A673 (cell line): ENCODE results near the gene DNAH3. TPM values are rescaled to one million over a fixed set of nuclear protein-coding genes. Genes with fewer than 3 reads are reported as not detected.

Experiments used
- BruUV-seq: library from RNA; stranded (reverse); fragments of 400-500 nt; replicated peaks from 2 replicates; lab custom pipeline; 2021; lab: Mats Ljungman, UMichigan
- CTCF ChIA-PET: fragments of 300-600 bp; sonication (Branson Sonifier 250); formaldehyde crosslinking; loops from one replicate; lab custom pipeline; 2022; ENCODE audit warnings: antibody characterized with exemption; lab: Charles Lee
- POLR2A ChIA-PET: fragments of 300-600 bp; sonication (Branson Sonifier 250); formaldehyde crosslinking; loops from one replicate; lab custom pipeline; 2022; ENCODE audit warnings: antibody characterized with exemption; ENCODE audit not compliant: low non-redundant PET; lab: Charles Lee
- DNase-seq: peaks from one replicate; pipeline ENCODE4 v3.0.0-alpha.2; 2015; ENCODE audit warnings: low spot score
- H3K27ac ChIP-seq: fragments of 200-600 bp; sonication (generic); 2 replicates; pipeline ENCODE4 v1.5.1; 2016; ENCODE audit warnings: mixed run types, low read depth, mild to moderate bottlenecking, mixed read lengths, antibody characterized with exemption, low read length; ENCODE audit not compliant: poor library complexity, severe bottlenecking
- H3K27me3 ChIP-seq: fragments of 200-600 bp; sonication (generic); replicated peaks from 2 replicates; pipeline ENCODE4 v1.6.1; 2017; ENCODE audit warnings: mixed run types, low read depth, mild to moderate bottlenecking, mixed read lengths, antibody characterized with exemption, low read length; ENCODE audit not compliant: insufficient read depth, poor library complexity
- H3K36me3 ChIP-seq: fragments of 200-600 bp; sonication (generic); 2 replicates; pipeline ENCODE4 v1.6.1; 2016; ENCODE audit warnings: mixed run types, mild to moderate bottlenecking, mixed read lengths, antibody characterized with exemption, low read length; ENCODE audit not compliant: insufficient read depth, poor library complexity, severe bottlenecking
- H3K4me1 ChIP-seq: fragments of 200-600 bp; sonication (generic); 2 replicates; pipeline ENCODE4 v1.6.1; 2017; ENCODE audit warnings: mixed run types, mild to moderate bottlenecking, mixed read lengths, antibody characterized with exemption, low read length; ENCODE audit not compliant: insufficient read depth, poor library complexity, severe bottlenecking
- H3K4me3 ChIP-seq: fragments of 200-600 bp; sonication (generic); 2 replicates; pipeline ENCODE4 v1.5.1; 2016; ENCODE audit warnings: low read depth, mixed run types, mild to moderate bottlenecking, mixed read lengths, low read length; ENCODE audit not compliant: poor library complexity, severe bottlenecking
- H3K9me3 ChIP-seq: fragments of 200-600 bp; sonication (generic); 2 replicates; pipeline ENCODE4 v1.6.1; 2016; ENCODE audit warnings: mixed run types, low read depth, mild to moderate bottlenecking, mixed read lengths, antibody characterized with exemption, low read length; ENCODE audit not compliant: poor library complexity, severe bottlenecking
- CTCF ChIP-seq: fragments of 300-800, 200-600 bp; sonication (generic); conservative IDR thresholded peaks from 2 replicates; pipeline ENCODE4 v1.5.1; 2017; ENCODE audit warnings: low read depth, mild to moderate bottlenecking, antibody characterized with exemption, low read length, moderate library complexity, mixed read lengths
- EZH2 ChIP-seq: fragments of 200-600 bp; sonication (generic); IDR thresholded peaks from 2 replicates; pipeline ENCODE4 v1.6.1; 2017; ENCODE audit warnings: borderline replicate concordance, low read depth, mild to moderate bottlenecking, mixed read lengths, antibody characterized with exemption, low read length; ENCODE audit not compliant: poor library complexity, severe bottlenecking
- intact Hi-C: fragments of 100-400 bp; cut with micrococcal nuclease; formaldehyde crosslinking; loops from one replicate; pipeline ENCODE4 v1.10.0; 2022; ENCODE audit not compliant: unreplicated experiment
- total RNA-seq: library from RNA; stranded (reverse); gene quantifications from 2 replicates; pipeline ENCODE4 v1.2.3, GENCODE V29; 2021

Gene DNAH3
- total RNA-seq, 1 experiment from 2014 or later = not detected

- Histone ChIP-seq H3K4me3 (no peak overlapping the region), H3K27ac (no peak overlapping the region), H3K9me3 (no peaks in the 10 kb centered on the region), H3K4me1 (peaks cover 7% of the 10 kb centered on the region), H3K27me3 (no peaks in the 10 kb centered on the region), H3K36me3 (no peaks in the 10 kb centered on the region)
- TF ChIP-seq EZH2 (no peak), CTCF (no peak)
- intact Hi-C loops = no loop called here
- BruUV-seq = no TSS peak
- ChIA-PET POLR2A (no interaction called here), CTCF (no interaction called here)
- no peak for DNase-seq
Measured at GRCh38 chr16:20905576-20905975, 245.1 kb downstream of the DNAH3 start.

- BruUV-seq = no TSS peak
- POLR2A ChIA-PET = no interaction called here
- no peaks in the 10 kb centered on the region for H3K36me3 ChIP-seq
- CTCF ChIA-PET = no interaction called here
- no peak overlapping the region for H3K4me3 ChIP-seq
- intact Hi-C loops = no loop called here
- H3K27me3 ChIP-seq = no peaks in the 10 kb centered on the region
- H3K27ac ChIP-seq = no peak overlapping the region
- H3K9me3 ChIP-seq = no peaks in the 10 kb centered on the region
- no peak for DNase-seq
- TF ChIP-seq EZH2 (no peak), CTCF (no peak)
- peaks cover 7% of the 10 kb centered on the region for H3K4me1 ChIP-seq
Measured at GRCh38 chr16:20904507-20905081, 246.1 kb downstream of the DNAH3 start.

- ChIA-PET CTCF (no interaction called here), POLR2A (no interaction called here)
- TF ChIP-seq CTCF = no peak
- TF ChIP-seq EZH2 = no peak
- no TSS peak for BruUV-seq
- intact Hi-C loops = no loop called here
- DNase-seq = no peak
- no peak overlapping the region for H3K27ac ChIP-seq
- H3K9me3 ChIP-seq = no peaks in the 10 kb centered on the region
- H3K27me3 ChIP-seq = no peaks in the 10 kb centered on the region
- H3K4me1 ChIP-seq = peaks cover 11% of the 10 kb centered on the region
- H3K4me3 ChIP-seq = no peak overlapping the region
- H3K36me3 ChIP-seq = no peaks in the 10 kb centered on the region
Measured at GRCh38 chr16:20903899-20904506, 246.6 kb downstream of the DNAH3 start.
